Kidney (tissue), 14 donors: ENCODE results near the gene DENND10. TPM values are rescaled to one million over a fixed set of nuclear protein-coding genes. Genes with fewer than 3 reads are reported as not detected.

Experiments
- DNase-seq, 5 donors: peaks; one replicate each; pipeline ENCODE4 v3.0.0-alpha.2; 2013 to 2020
- FAIRE-seq: peaks from 2 replicates; lab custom pipeline; 2012; peaks lifted over from hg19 to GRCh38; lab: Jason Lieb, UNC
- H3K27ac ChIP-seq, 2 donors: one replicate each; pipeline ENCODE4 v1.7.0; 2013; ENCODE audit warnings: low read depth in 2 of 2, low read length in 2 of 2, inconsistent platforms in 1 of 2
- H3K27me3 ChIP-seq: one replicate; pipeline ENCODE4 v1.7.1; 2013; ENCODE audit warnings: low read length, inconsistent platforms; ENCODE audit not compliant: control insufficient read depth, insufficient read depth
- H3K36me3 ChIP-seq, 3 donors: one replicate each; pipeline versions ENCODE4 v1.7.0 to v1.7.1; 2013; ENCODE audit warnings: low read length in 3 of 3, control low read depth in 1 of 3, inconsistent platforms in 1 of 3; ENCODE audit not compliant: insufficient read depth in 3 of 3, control insufficient read depth in 2 of 3
- H3K4me1 ChIP-seq, 3 donors: one replicate each; pipeline versions ENCODE4 v1.7.0 to v1.7.1; 2013; ENCODE audit warnings: low read length in 3 of 3, inconsistent platforms in 1 of 3, low read depth in 1 of 3; ENCODE audit not compliant: control insufficient read depth in 2 of 3, insufficient read depth in 2 of 3
- H3K4me3 ChIP-seq, 3 donors: one replicate each; pipeline versions ENCODE4 v1.7.0 to v1.8.1; 2013; ENCODE audit warnings: low read length in 3 of 3, control low read depth in 1 of 3, inconsistent platforms in 1 of 3
- H3K9ac ChIP-seq, 3 donors: one replicate each; pipeline versions ENCODE4 v1.7.0 to v1.7.1; 2013; ENCODE audit warnings: low read length in 3 of 3, control low read depth in 1 of 3, inconsistent platforms in 1 of 3
- H3K9me3 ChIP-seq, 3 donors: one replicate each; pipeline versions ENCODE4 v1.7.0 to v1.7.1; 2013; ENCODE audit warnings: low read length in 3 of 3, control low read depth in 1 of 3, inconsistent platforms in 1 of 3; ENCODE audit not compliant: control insufficient read depth in 2 of 3, insufficient read depth in 1 of 3
- intact Hi-C: fragments of 100-400 bp; cut with DNase I; formaldehyde crosslinking; loops from one replicate; pipeline ENCODE4 v1.11.1; 2022
- polyA plus RNA-seq: library from polyadenylated mRNA; stranded (reverse); fragments of 350-450 nt; fragmentation: Illumina TruSeq; extraction: RNeasy Lipid Tissue Mini Kit (QIAGEN cat#74804); gene quantifications from one replicate; pipeline ENCODE4 v1.2.3, GENCODE V29; 2014; ENCODE audit warnings: low read depth, low replicate concordance; ENCODE audit not compliant: insufficient read depth
- total RNA-seq: library from RNA; stranded (reverse); fragmentation: NEBNext Ultra II Directional; extraction: Animal tissue kit (Norgen Biotek cat#: 25700); gene quantifications from one replicate; pipeline ENCODE4 v1.2.1, GENCODE V29; 2021
- TF ChIP-seq, protein P1 (sequence below): IDR thresholded peaks from 3 replicates; pipeline ENCODE4 v1.5.1; 2012; ENCODE audit warnings: mild to moderate bottlenecking, moderate library complexity, borderline replicate concordance; ENCODE audit not compliant: insufficient read depth; ENCODE audit errors: extremely low read depth
- donor health status: control.
- donor health status: control.
- donor health status: control.
- donor health status: control.
- donor health status: control.
- donor health status: DM: yes; HTN: yes; CAD: no.
- donor health status: Normal renal cell carcinoma (clear cell type).

Gene DENND10
- total and polyA plus RNA-seq, 2 donors from 2014 or later = 31.6 to 31.7 TPM

DNA sequence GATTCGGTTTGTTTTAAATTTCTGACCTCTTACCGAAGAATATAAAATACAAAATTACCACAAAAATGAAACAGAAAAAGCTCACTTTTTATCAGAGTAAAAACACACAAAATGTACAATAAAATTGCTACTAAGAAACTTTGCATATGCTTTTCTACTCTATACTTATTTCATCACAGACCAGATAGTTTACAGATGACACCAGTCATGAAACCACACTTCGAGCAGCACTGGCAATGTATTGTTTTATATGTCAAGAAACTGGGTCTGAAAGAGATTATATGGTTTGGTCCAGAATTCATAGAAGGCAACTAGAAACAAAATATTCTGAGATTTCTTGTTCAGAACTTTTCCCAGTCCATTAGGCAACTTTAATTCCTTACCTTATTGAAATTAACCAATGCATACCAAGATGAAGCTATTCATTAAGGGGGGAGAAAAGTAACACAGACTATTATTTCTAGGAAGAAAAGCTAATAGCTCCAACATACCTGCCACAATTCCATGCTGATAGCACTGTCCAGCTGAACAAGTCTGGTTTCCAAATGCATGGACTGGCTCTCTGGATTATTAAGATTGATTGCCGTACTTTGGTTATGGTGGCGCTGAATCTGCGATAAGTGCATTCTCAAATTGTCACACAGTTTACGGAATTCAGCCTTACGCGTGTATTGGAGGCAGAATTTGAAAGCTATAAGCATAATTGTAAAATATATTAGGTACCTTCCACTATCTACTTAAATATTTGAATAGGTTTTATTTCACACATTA, 33.3 kb upstream of the DENND10 start:
- Histone ChIP-seq H3K9ac (no peak overlapping the region), H3K4me1 (no peaks in the 10 kb centered on the region), H3K4me3 (no peak overlapping the region), H3K27ac (no peak overlapping the region), H3K9me3 (no peaks in the 10 kb centered on the region), H3K27me3 (no peaks in the 10 kb centered on the region), H3K36me3 (peaks cover 11 to 44% (median 25%) of the 10 kb centered on the region in 3 donors)
- FAIRE-seq = no peak
- TF ChIP-seq, protein P1, sequence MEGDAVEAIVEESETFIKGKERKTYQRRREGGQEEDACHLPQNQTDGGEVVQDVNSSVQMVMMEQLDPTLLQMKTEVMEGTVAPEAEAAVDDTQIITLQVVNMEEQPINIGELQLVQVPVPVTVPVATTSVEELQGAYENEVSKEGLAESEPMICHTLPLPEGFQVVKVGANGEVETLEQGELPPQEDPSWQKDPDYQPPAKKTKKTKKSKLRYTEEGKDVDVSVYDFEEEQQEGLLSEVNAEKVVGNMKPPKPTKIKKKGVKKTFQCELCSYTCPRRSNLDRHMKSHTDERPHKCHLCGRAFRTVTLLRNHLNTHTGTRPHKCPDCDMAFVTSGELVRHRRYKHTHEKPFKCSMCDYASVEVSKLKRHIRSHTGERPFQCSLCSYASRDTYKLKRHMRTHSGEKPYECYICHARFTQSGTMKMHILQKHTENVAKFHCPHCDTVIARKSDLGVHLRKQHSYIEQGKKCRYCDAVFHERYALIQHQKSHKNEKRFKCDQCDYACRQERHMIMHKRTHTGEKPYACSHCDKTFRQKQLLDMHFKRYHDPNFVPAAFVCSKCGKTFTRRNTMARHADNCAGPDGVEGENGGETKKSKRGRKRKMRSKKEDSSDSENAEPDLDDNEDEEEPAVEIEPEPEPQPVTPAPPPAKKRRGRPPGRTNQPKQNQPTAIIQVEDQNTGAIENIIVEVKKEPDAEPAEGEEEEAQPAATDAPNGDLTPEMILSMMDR = no peak
- DNase-seq = no peak
- intact Hi-C loops = no loop called here

DNA sequence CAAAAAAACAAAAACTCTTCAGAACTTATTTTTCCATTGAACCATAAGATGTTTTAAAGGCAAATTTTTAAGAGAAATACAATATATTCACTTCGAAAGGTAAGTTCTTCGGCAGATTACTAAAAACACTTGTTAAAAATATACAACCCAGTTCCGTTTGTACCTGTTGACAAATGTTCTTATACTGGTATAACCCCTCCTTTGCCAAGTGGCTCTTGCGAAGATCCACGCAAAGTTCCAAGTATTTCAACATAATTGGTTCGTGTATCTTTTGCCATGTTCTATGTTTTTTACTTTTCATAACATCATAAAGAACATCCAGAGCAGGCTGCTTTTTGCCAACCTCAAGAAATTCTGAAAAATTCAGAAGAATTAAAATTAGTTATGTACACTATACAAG, 30.3 kb upstream of the DENND10 start:
- peaks cover 11 to 29% (median 19%) of the 10 kb centered on the region in 3 donors for H3K36me3 ChIP-seq
- DNase-seq (no peak), FAIRE-seq (no peak)
- no peak overlapping the region for H3K4me3 ChIP-seq
- H3K9ac ChIP-seq = no peak overlapping the region
- H3K9me3 ChIP-seq = no peaks in the 10 kb centered on the region
- TF ChIP-seq, protein P1 = no peak
- H3K4me1 ChIP-seq = peaks cover 4 to 6% (median 6%) of the 10 kb centered on the region in 3 donors
- H3K27ac ChIP-seq = no peak overlapping the region
- no peaks in the 10 kb centered on the region for H3K27me3 ChIP-seq
- intact Hi-C loops = no loop called here

- no peak for DNase-seq
- Histone ChIP-seq H3K36me3 (peaks cover 0 to 2% (median 0%) of the 10 kb centered on the region in 3 donors), H3K4me1 (peaks cover 4 to 8% (median 6%) of the 10 kb centered on the region in 3 donors), H3K27me3 (no peaks in the 10 kb centered on the region), H3K9ac (peak overlapping the region; percentile 31 to 97 (median 95)), H3K9me3 (no peaks in the 10 kb centered on the region), H3K4me3 (peak overlapping the region; percentile 90 to 98 (median 91)), H3K27ac (peak overlapping the region in 1 of 2 donors; percentile 99)
- TF ChIP-seq, protein P1 = no peak
- FAIRE-seq = no peak
- intact Hi-C loops = no loop called here
These were observed 25.3 kb upstream of the DENND10 start for GRCh38 chr10:119078422-119079179.
